ENCODE results near the gene LY6G5B.

DNA sequence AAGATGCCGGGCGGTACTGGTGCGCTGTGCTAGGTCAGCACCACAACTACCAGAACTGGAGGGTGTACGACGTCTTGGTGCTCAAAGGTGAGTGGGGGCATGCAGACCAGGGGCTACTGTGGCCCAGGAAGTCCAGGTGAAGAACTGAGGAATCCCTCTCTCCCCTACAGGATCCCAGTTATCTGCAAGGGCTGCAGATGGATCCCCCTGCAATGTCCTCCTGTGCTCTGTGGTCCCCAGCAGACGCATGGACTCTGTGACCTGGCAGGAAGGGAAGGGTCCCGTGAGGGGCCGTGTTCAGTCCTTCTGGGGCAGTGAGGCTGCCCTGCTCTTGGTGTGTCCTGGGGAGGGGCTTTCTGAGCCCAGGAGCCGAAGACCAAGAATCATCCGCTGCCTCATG lies 37.9 kb downstream of the LY6G5B start:
- TF ChIP-seq, protein P1, sequence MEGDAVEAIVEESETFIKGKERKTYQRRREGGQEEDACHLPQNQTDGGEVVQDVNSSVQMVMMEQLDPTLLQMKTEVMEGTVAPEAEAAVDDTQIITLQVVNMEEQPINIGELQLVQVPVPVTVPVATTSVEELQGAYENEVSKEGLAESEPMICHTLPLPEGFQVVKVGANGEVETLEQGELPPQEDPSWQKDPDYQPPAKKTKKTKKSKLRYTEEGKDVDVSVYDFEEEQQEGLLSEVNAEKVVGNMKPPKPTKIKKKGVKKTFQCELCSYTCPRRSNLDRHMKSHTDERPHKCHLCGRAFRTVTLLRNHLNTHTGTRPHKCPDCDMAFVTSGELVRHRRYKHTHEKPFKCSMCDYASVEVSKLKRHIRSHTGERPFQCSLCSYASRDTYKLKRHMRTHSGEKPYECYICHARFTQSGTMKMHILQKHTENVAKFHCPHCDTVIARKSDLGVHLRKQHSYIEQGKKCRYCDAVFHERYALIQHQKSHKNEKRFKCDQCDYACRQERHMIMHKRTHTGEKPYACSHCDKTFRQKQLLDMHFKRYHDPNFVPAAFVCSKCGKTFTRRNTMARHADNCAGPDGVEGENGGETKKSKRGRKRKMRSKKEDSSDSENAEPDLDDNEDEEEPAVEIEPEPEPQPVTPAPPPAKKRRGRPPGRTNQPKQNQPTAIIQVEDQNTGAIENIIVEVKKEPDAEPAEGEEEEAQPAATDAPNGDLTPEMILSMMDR (IDR thresholded peaks at IDR 0.05; ENCODE audit: extremely low read depth in 1 of 2, insufficient read depth in 1 of 2, low read depth in 1 of 2, low read length in 2 of 2): no peak
- no peak for TF ChIP-seq POLR2A (IDR thresholded peaks at IDR 0.05; ENCODE audit: low read depth, low read length)
- TF ChIP-seq GATA2 (IDR thresholded peaks at IDR 0.05; ENCODE audit: insufficient read depth, insufficient read length, low read depth, low read length): no peak
- TF ChIP-seq, protein P2, sequence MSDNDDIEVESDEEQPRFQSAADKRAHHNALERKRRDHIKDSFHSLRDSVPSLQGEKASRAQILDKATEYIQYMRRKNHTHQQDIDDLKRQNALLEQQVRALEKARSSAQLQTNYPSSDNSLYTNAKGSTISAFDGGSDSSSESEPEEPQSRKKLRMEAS (IDR thresholded peaks at IDR 0.05; ENCODE audit: insufficient read depth, insufficient read length): no peak
- TF ChIP-seq EZH2 (IDR thresholded peaks at IDR 0.05; ENCODE audit: borderline replicate concordance, low read depth, low read length, severe bottlenecking): no peak
- no peak for TF ChIP-seq POLR2AphosphoS5 (IDR thresholded peaks at IDR 0.05; ENCODE audit: insufficient read depth, low read depth, low read length)
- no peak for TF ChIP-seq FOS (IDR thresholded peaks at IDR 0.05; ENCODE audit: borderline replicate concordance, insufficient read depth, low read length)
- TF ChIP-seq MYC (IDR thresholded peaks at IDR 0.05; ENCODE audit: low read depth, low read length): no peak
